BLaER1 treated with 17β-estradiol and CSF1 and Interleukin-3, amounts not matched to agents 10 nM and 100 nM (cell line): ENCODE measurements around the gene ATP1A2.

Experiments used
- H3K27ac ChIP-seq, 11 experiments: shearing (Covaris generic); formaldehyde crosslinking; 2 replicates each; pipeline ENCODE4 v1.8.1; 2022
- H3K27me3 ChIP-seq, 11 experiments: shearing (Covaris generic); formaldehyde crosslinking; 2 replicates each; pipeline ENCODE4 v1.8.1; 2022
- H3K36me3 ChIP-seq, 11 experiments: shearing (Covaris generic); formaldehyde crosslinking; 2 replicates each; pipeline ENCODE4 v1.8.1; 2022
- H3K4me1 ChIP-seq, 10 experiments: shearing (Covaris generic); formaldehyde crosslinking; 2 replicates each; pipeline ENCODE4 v1.8.1; 2022
- H3K4me2 ChIP-seq, 11 experiments: shearing (Covaris generic); formaldehyde crosslinking; 2 replicates each; pipeline ENCODE4 v1.8.1; 2022
- H3K4me3 ChIP-seq, 10 experiments: shearing (Covaris generic); formaldehyde crosslinking; 2 replicates each; pipeline ENCODE4 v1.8.1; 2022
- H3K9ac ChIP-seq, 11 experiments: shearing (Covaris generic); formaldehyde crosslinking; 2 replicates each; pipeline ENCODE4 v1.8.1; 2022
- H3K9me3 ChIP-seq, 11 experiments: shearing (Covaris generic); formaldehyde crosslinking; replicated peaks in 1 of 11; 2 replicates each; pipeline ENCODE4 v1.8.1; 2022
- H4K20me1 ChIP-seq, 11 experiments: shearing (Covaris generic); formaldehyde crosslinking; 2 replicates each; pipeline ENCODE4 v1.8.1; 2022
- Cebpa-rat ChIP-seq, 11 experiments: shearing (Covaris generic); IDR thresholded peaks; 2 replicates each; pipeline ENCODE4 v1.8.1; 2022

Gene ATP1A2

DNA sequence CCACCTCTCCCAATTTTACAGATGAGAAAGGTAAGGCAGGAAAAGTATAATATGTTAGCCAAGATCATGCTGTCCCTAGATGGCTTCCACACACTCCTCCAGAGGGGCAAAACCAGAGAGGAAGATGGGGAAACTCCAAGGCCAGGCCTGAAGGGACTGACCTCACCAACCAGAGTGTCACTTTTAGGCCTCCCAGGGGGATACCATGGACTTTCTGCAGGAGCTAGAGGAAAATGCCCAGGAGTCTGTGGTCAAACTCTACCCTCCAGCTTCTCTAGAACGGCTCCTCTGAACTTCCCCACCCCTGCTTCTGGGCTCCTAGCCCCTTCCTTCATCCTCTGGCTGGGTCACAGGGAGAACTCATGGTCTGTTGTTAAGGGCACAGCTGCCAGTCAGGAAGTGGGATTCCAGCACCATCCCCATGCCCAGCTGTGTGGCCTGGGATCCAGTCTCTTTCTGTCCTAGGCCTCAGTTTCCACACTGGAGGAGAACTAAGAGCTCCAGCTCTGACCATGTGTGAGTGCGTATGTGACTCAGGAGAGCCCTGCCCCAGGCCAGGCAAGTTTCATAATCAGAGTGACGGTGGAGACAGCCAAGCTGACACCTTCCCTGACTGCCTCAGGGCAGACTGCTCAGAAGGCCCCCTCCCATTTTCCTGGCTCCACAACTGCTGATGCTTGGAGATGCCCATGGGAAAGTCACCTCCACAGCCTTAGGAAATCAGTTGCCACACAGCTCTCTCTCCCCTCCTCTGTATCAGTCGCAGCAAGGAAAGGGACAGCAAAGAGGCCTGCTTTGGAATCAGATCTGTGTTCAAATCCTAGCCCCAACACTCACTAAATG, 19.1 kb upstream of the ATP1A2 start:
- no peak for TF ChIP-seq Cebpa-rat (IDR thresholded peaks at IDR 0.05)
- Histone ChIP-seq H3K4me1 (peaks cover 40 to 67% (median 63%) of the 10 kb centered on the region in 10 experiments), H3K27ac (peak overlapping the region in 8 of 11 experiments; percentile 1 to 83 (median 22); a peak in 8 of 22 replicates), H3K36me3 (peaks cover 16 to 40% (median 32%) of the 10 kb centered on the region in 11 experiments; a peak in 21 of 22 replicates), H3K4me3 (peak overlapping the region in 4 of 10 experiments; percentile 74 to 88 (median 80); a peak in 4 of 20 replicates), H4K20me1 (peaks cover 0 to 61% (median 35%) of the 10 kb centered on the region in 11 experiments; a peak in 13 of 22 replicates), H3K27me3 (no peaks in the 10 kb centered on the region), H3K9ac (peak overlapping the region; percentile 12 to 92 (median 86); a peak in 19 of 22 replicates), H3K9me3 (no peaks in the 10 kb centered on the region), H3K4me2 (peak overlapping the region; percentile 93 to 100 (median 98))

DNA sequence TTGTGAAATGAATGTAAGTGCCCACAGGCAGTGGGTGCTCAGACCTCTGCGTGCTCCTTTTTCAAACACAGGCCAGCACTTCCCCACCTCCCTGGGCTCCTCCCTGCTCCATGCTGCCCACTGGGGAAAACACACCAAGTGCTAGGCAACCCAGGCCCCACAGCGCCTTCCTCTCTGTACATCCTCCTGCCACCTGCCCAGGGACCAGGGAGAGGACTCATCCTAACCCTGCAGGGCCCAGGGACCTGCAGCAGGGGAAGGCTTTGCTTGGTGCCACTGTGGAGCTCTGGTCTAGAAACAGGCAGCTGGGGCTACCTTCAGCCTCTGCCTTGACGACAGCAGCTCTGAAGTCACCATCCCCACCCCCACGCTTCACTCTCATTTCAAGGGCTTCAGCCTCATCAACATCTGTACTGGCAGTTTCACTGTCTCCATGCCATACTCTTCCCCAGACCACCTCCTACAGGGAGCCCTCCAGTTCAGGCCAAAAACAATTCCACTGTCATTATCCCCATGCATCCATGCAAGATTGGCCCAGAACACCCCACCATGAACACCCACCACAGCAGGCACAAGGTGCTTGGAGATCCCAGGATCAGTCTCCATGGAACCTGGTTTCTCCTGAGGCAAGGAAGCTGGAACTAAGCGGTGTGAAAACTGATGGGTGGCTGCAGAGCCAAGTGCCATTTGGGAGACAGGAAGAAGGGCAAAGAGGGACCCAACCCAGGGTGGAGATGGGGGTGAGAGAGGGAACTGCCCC, 18.2 kb upstream of the ATP1A2 start:
- no peaks in the 10 kb centered on the region for H3K27me3 ChIP-seq
- peak overlapping the region in 9 of 11 experiments; percentile 62 to 84 (median 77); a peak in 16 of 22 replicates for H3K27ac ChIP-seq
- H4K20me1 ChIP-seq = peaks cover 0 to 54% (median 32%) of the 10 kb centered on the region in 11 experiments; a peak in 13 of 22 replicates
- no peak for TF ChIP-seq Cebpa-rat (IDR thresholded peaks at IDR 0.05)
- peak overlapping the region; percentile 74 to 88 (median 81) for H3K4me3 ChIP-seq
- H3K9me3 ChIP-seq = no peaks in the 10 kb centered on the region
- peaks cover 46 to 73% (median 65%) of the 10 kb centered on the region in 10 experiments for H3K4me1 ChIP-seq
- H3K4me2 ChIP-seq = peak overlapping the region; percentile 93 to 100 (median 98)
- peaks cover 7 to 32% (median 24%) of the 10 kb centered on the region in 11 experiments; a peak in 20 of 22 replicates for H3K36me3 ChIP-seq
- H3K9ac ChIP-seq = peak overlapping the region; percentile 77 to 92 (median 86)

DNA sequence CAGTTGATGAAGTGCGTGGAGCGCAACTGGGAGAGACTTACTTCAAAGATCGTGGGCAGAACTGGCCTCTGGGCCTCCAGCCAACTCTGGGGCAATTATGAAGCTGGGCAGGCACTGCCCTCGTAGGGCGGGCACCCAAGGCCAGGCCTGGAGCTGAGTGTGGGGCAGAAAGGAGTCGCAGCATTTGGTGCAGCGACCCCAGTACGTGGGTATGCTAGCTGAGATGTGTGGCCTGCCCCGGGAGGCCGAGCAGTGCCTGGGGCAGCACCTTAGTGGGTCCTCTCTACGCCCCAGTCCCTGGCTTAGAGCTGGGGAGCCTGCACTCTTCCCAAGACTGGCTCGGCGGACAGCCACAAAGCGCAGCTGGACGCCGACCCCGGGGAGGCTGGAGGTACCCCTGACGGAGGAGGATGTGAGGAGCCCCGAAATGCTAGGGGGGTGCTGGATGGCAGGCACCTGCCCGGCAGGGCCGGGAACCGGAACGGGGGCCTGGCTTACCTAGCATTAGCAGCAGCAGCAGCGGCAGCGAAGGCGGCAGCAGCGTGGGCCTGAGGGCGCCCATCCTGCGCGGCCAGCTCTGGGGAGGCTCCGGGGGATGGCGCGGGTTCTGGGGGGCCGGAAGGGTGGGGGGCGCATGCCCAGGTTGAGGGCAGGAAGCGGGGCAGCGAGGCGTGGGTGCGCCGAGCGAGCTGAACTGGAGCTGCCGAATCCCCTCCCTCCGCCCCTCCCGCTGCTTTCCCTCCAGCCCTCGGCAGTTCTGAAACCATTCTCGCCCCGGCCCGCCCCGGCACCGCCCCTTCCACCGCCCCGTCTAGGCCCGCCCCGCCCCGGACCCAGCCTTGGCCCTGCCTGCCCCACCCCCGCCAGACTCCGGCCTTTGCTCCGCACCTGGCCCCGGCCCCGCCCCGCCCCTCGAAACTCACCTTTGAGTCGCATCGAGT, 17.4 kb upstream of the ATP1A2 start, which contains the start of gene IGSF8:
Gene IGSF8, minus strand, starts transcription at position 709 of the 941 bp plus-strand sequence. Its CDS starts 147 bp downstream, at position 562.
- peak within 1 kb of the TSS; percentile 77 to 92 (median 86) for H3K9ac ChIP-seq
- no peaks in the 10 kb centered on the region for H3K9me3 ChIP-seq
- H3K4me3 ChIP-seq = peak within 1 kb of the TSS; percentile 74 to 88 (median 81)
- H3K4me2 ChIP-seq = peak within 1 kb of the TSS; percentile 93 to 100 (median 98)
- TF ChIP-seq Cebpa-rat (IDR thresholded peaks at IDR 0.05) = no peak
- peaks cover 6 to 23% (median 16%) of the 10 kb centered on the region in 11 experiments; a peak in 17 of 22 replicates for H3K36me3 ChIP-seq
- H3K27me3 ChIP-seq = no peaks in the 10 kb centered on the region
- peak within 1 kb of the TSS; percentile 58 to 84 (median 76); a peak in 21 of 22 replicates for H3K27ac ChIP-seq
- peaks cover 54 to 79% (median 73%) of the 10 kb centered on the region in 10 experiments for H3K4me1 ChIP-seq
- peaks cover 0 to 46% (median 27%) of the 10 kb centered on the region in 11 experiments; a peak in 13 of 22 replicates for H4K20me1 ChIP-seq

DNA sequence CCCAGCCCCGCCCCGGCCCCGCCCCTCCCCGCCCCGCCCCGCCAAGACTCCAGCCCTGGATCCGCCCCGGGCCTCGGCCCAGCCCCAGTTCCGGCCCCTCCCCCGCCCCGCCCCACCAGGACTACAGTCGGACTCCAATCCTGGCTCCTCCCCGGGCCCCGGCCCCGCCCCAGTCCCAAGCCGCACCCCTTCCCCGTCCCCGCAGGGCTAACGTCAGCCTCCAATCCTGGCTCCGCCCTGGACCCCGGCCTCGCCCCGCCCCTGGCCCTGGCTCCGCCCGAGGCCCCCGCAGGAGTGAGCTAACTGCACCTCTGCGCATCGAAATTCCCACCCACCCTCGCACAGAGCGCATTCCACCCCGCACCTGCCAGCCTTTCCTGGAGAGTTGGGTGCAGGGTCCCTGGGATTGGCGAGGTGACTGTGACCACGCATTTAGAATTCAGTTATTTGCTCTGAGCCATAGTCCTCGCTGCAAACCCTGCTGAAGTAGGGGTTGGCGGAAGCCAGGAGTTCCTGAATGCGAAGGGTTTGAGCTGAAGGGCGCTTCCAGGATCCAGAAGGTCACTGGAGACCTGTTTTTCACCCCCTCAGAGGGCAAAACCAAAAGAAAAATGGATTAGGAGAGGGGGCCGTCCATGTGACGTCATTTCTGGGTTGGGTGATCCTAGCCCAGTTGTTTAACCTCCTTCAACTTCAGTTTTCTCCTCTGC, 16.6 kb upstream of the ATP1A2 start:
- no peaks in the 10 kb centered on the region for H3K9me3 ChIP-seq
- peaks cover 6 to 15% (median 10%) of the 10 kb centered on the region in 11 experiments; a peak in 17 of 22 replicates for H3K36me3 ChIP-seq
- peak overlapping the region; percentile 46 to 70 (median 60); a peak in 19 of 22 replicates for H3K27ac ChIP-seq
- peaks cover 0 to 38% (median 27%) of the 10 kb centered on the region in 11 experiments; a peak in 13 of 22 replicates for H4K20me1 ChIP-seq
- TF ChIP-seq Cebpa-rat (IDR thresholded peaks at IDR 0.05) = no peak
- H3K4me2 ChIP-seq = peak overlapping the region; percentile 76 to 98 (median 92)
- peaks cover 62 to 79% (median 74%) of the 10 kb centered on the region in 10 experiments for H3K4me1 ChIP-seq
- H3K27me3 ChIP-seq = no peaks in the 10 kb centered on the region
- peak overlapping the region; percentile 59 to 77 (median 71); a peak in 20 of 22 replicates for H3K9ac ChIP-seq
- peak overlapping the region; percentile 51 to 71 (median 62) for H3K4me3 ChIP-seq

DNA sequence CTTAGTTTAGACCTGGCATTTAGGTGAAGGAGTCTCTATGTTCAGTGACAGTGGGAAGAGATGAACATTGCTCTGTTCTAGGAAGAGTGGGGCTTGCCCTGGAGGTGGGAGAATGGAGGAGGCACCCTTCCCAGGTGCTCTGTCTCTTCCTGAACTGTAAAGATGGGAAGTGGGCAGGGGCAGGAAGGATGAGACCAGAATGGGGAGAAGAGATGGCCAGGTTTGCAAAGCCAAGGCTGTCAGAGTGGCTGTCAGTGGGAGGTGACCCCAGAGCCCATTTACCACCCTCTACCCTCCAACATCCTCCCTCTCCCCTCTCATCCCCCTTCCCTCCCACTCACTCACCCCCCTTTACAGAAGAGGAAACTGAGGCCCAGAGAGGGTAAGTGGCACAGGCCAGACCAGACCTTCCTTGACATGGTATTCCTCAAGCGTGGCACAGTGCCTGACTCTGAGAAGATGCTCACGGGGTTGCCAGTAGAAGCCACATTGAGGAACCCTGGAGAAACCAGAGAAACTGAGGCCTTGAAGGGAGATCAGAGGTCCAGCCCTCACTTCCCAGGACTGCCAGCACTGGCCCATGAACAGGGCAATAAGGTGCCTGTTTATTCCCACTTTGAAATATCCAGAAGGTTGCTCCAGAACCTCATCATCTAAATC, 15.7 kb upstream of the ATP1A2 start:
- H3K9ac ChIP-seq = peak overlapping the region in 10 of 11 experiments; percentile 59 to 77 (median 70); a peak in 11 of 22 replicates
- no peaks in the 10 kb centered on the region for H3K27me3 ChIP-seq
- H3K27ac ChIP-seq = peak overlapping the region in 8 of 11 experiments; percentile 46 to 70 (median 60); a peak in 12 of 22 replicates
- TF ChIP-seq Cebpa-rat (IDR thresholded peaks at IDR 0.05) = no peak
- peaks cover under 1 to 8% (median 3%) of the 10 kb centered on the region in 11 experiments; a peak in 13 of 22 replicates for H3K36me3 ChIP-seq
- peak overlapping the region in 1 of 10 experiments; percentile 63; a peak in 1 of 20 replicates for H3K4me3 ChIP-seq
- no peaks in the 10 kb centered on the region for H3K9me3 ChIP-seq
- peaks cover 0 to 34% (median 23%) of the 10 kb centered on the region in 11 experiments; a peak in 13 of 22 replicates for H4K20me1 ChIP-seq
- H3K4me1 ChIP-seq = peaks cover 70 to 79% (median 75%) of the 10 kb centered on the region in 10 experiments
- peak overlapping the region; percentile 76 to 98 (median 92); a peak in 21 of 22 replicates for H3K4me2 ChIP-seq

DNA sequence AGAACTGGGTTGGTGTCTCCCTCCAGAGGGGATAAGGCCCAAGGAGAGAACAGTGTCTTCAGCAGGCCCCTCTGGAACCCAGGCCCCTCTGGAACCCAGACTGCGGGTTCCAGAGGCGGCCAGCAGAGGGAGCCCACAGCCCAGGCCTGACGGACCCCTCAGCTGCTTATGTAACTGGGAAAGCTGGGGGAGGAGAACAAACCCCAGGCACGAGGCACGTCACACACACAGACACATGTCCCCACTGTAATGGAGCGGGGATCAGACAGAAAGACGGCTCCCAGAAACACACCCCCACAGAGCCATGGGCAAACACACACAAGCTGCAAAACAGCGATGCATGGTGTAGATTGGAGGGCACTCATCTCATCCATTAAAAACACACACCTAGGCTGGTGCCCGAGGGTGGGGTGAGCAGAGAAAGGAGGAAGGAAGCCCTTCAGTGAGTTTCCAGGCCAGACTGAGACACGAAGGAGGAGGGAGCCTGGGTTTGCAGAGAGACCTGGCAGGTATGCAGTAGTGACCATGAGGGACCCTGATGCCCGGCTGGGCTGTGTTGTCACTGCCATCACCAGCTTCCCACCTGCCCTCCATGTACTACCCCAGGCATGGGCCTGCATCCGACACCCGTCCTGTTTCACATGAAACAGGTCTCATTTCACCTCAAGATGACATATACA, 14.4 kb upstream of the ATP1A2 start:
- peak overlapping the region in 8 of 11 experiments; percentile 3 to 54 (median 26); a peak in 8 of 22 replicates for H3K9ac ChIP-seq
- H3K27me3 ChIP-seq = no peaks in the 10 kb centered on the region
- H3K9me3 ChIP-seq = no peaks in the 10 kb centered on the region
- H3K27ac ChIP-seq = peak overlapping the region in 5 of 11 experiments; percentile 2 to 27 (median 19); a peak in 2 of 22 replicates
- H3K36me3 ChIP-seq = no peaks in the 10 kb centered on the region
- peaks cover 66 to 75% (median 70%) of the 10 kb centered on the region in 10 experiments for H3K4me1 ChIP-seq
- no peak overlapping the region for H3K4me3 ChIP-seq
- H3K4me2 ChIP-seq = peak overlapping the region; percentile 52 to 88 (median 70)
- H4K20me1 ChIP-seq = peaks cover 0 to 20% (median 14%) of the 10 kb centered on the region in 11 experiments; a peak in 12 of 22 replicates
- TF ChIP-seq Cebpa-rat (IDR thresholded peaks at IDR 0.05) = no peak
